Esophagus muscularis mucosa (tissue), 4 donors: ENCODE data around the gene PHLDA2.

Experiments
- CTCF ChIP-seq, 3 experiments: fragments of 200-600 bp in 2 of 3; fragments of 450-650 bp in 1 of 3; sonication (generic) in 2 of 3; IDR thresholded peaks; one replicate each; pipeline ENCODE4 v1.5.1; 2017 to 2019; ENCODE audit warnings: antibody characterized with exemption in 3 of 3, mild to moderate bottlenecking in 2 of 3, moderate library complexity in 1 of 3
- EP300 ChIP-seq: sonication (generic); formaldehyde crosslinking; IDR thresholded peaks from one replicate; pipeline ENCODE4 v1.6.1; 2017; ENCODE audit warnings: antibody characterized with exemption
- POLR2A ChIP-seq: fragments of 450-650 bp; IDR thresholded peaks from one replicate; pipeline ENCODE4 v1.6.1; 2017; ENCODE audit warnings: antibody characterized with exemption, moderate library complexity, mild to moderate bottlenecking, low read depth
- POLR2AphosphoS5 ChIP-seq, 2 donors: sonication (generic); formaldehyde crosslinking; IDR thresholded peaks; one replicate each; pipeline ENCODE4 v1.6.1; 2017; ENCODE audit warnings: antibody characterized with exemption in 2 of 2

DNA sequence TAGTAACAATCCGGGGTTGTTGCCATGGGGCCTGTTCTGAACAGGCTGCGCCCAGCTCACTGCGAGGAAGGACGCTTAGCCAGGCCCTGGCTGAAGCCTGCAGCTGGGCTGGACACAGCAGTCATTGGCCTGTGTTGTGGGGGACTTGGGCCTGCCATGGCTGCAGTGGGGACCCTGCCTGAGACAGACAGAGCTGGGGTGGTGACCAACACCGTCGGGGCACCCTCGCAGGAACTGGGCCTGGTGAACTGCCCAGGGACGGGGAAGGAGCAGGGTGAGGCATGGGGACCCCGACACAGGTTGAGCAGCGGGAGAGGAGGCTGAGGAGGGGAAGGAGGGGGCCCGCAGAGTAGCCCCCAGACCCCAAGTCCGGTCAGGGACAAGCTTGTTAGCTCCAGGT is 8.9 kb downstream of the PHLDA2 start:
- no peak for TF ChIP-seq CTCF (IDR thresholded peaks at IDR 0.05)
- TF ChIP-seq EP300, result no peak
- TF ChIP-seq POLR2A, result no peak
- TF ChIP-seq POLR2AphosphoS5 (IDR thresholded peaks at IDR 0.05), result no peak
